ENCODE results near the gene URB2.
"Not testable (repeated sequence)": the region's sequence is repeated elsewhere in the genome, so short reads cannot be mapped to it uniquely, and the experiment has no call there.

Gene URB2

GRCh38 chr1:229614701-229615100 is 11.3 kb upstream of the URB2 start:
- TF ChIP-seq, protein P1, sequence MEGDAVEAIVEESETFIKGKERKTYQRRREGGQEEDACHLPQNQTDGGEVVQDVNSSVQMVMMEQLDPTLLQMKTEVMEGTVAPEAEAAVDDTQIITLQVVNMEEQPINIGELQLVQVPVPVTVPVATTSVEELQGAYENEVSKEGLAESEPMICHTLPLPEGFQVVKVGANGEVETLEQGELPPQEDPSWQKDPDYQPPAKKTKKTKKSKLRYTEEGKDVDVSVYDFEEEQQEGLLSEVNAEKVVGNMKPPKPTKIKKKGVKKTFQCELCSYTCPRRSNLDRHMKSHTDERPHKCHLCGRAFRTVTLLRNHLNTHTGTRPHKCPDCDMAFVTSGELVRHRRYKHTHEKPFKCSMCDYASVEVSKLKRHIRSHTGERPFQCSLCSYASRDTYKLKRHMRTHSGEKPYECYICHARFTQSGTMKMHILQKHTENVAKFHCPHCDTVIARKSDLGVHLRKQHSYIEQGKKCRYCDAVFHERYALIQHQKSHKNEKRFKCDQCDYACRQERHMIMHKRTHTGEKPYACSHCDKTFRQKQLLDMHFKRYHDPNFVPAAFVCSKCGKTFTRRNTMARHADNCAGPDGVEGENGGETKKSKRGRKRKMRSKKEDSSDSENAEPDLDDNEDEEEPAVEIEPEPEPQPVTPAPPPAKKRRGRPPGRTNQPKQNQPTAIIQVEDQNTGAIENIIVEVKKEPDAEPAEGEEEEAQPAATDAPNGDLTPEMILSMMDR (IDR thresholded peaks at IDR 0.05; ENCODE audit: insufficient read depth, low read depth, low read length, missing control alignments), result no peak
- no peak for DNase-seq (ENCODE audit: low read depth)

DNA sequence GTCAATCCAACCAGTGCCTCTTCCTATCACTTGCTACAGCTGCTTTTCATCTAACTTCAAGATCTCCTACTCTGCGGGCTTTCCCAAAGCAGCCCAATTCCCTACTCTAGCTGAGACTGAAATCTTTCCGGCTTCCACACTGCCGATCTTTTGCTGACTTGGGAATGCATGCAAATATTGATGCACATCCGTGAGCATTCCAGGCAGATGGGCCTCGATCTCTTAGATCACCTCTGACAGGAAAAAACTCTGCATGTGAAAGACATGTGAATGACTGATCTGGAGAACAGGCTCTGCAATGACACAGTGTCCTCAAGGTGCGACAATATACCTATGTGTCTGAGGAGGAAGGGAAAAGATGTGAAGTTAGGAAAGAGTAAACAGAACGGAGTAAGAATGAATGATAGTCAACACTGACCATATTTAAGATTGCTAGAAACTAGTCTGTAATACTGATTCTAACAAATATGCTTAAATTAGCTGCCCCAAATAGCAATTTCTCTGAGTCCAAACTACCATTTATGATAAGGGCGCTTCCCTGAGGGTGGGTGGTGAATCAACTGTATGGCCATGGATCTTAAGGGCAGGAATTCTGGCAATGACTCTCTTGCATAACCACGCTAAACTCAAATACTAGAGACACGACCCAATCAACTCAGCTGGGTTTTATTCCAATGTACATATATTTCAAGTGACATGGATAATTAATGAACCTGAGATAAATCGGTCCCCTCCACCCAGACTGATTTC is 8.5 kb upstream of the URB2 start:
- TF ChIP-seq, protein P1 (IDR thresholded peaks at IDR 0.05; ENCODE audit: insufficient read depth, low read depth, low read length, missing control alignments), result no peak
- no peak for DNase-seq (ENCODE audit: low read depth)
- no peak overlapping the region for H3K4me3 ChIP-seq (ENCODE audit: low read depth, low read length)

More at GRCh38 chr1:229614701-229615100, 11.3 kb upstream of the URB2 start:
- no peak overlapping the region for H3K4me3 ChIP-seq (ENCODE audit: low read depth, low read length)

DNA sequence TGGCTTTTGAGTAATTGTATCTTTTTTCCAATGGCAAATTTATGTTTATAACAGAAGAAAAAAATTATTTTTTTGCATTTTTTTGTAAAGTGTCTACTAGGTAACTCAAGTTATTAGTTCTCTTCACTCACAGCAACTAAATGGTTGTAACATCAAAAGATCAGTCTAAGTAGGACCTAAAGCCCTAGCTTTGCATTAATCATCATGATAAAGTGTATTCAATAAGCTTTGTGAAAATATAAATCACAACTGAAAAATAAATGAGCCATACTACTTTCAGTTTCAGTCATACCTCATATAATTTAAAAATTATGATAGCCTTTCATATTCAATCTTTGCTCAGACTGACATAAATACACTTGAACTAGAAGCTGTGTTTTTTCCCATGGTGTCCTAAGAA is 7.0 kb upstream of the URB2 start:
- TF ChIP-seq, protein P1 (IDR thresholded peaks at IDR 0.05; ENCODE audit: insufficient read depth, low read depth, low read length, missing control alignments), result no peak
- H3K4me3 ChIP-seq (ENCODE audit: low read depth, low read length), result no peak overlapping the region
- DNase-seq (ENCODE audit: low read depth), result no peak

- H3K4me3 ChIP-seq (ENCODE audit: low read depth, low read length), result no peak overlapping the region
- TF ChIP-seq, protein P1 (IDR thresholded peaks at IDR 0.05; ENCODE audit: insufficient read depth, low read depth, low read length, missing control alignments), result no peak
- no peak for DNase-seq (ENCODE audit: low read depth)
Observed at GRCh38 chr1:229619614-229620013, 6.4 kb upstream of the URB2 start.

DNA sequence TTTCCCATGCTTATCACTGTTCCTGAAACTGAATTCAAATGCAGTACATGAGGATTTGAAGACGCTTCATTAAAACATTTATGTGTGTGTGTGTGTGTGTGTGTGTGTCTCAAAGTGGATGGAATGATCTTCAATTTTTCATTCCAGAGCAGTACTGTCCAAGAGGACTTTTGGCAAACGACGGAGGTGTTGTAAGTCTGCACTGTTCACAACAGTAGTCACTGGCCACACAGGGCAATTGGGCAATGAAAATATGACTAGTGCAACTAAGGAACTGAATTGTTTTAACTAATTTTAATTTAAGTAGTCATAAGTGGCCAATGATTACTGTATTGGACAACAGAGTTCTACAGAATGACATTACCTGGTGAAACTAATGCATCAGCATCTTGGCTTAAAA is 5.2 kb upstream of the URB2 start:
- TF ChIP-seq, protein P1 (IDR thresholded peaks at IDR 0.05; ENCODE audit: insufficient read depth, low read depth, low read length, missing control alignments), result no peak
- DNase-seq (ENCODE audit: low read depth), result no peak
- no peak overlapping the region for H3K4me3 ChIP-seq (ENCODE audit: low read depth, low read length)

DNA sequence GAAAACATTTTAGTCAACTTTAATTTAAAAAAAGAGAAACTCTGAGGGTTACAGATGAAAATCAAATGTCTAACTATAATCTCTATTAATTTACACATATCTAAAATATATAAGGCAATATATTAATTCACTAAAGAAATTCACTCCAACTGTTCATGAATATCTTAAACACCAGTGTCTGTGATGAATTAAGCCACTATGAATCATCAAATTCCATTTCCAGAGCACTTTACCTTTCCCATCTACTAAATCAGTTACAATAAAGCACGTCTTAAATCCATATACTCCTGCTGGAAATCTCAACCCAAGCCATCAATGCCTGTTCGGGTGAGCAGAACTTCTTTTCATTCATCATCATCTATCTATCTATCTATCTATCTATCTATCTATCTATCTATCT is 4.4 kb upstream of the URB2 start:
- H3K4me3 ChIP-seq (ENCODE audit: low read depth, low read length), result no peak overlapping the region
- DNase-seq (ENCODE audit: low read depth), result no peak
- TF ChIP-seq, protein P1 (IDR thresholded peaks at IDR 0.05; ENCODE audit: insufficient read depth, low read depth, low read length, missing control alignments), result no peak

- not testable (repeated sequence) for H3K4me3 ChIP-seq (ENCODE audit: low read depth, low read length); DNase-seq (ENCODE audit: low read depth)
Observed at GRCh38 chr1:229622641-229623120, 3.4 kb upstream of the URB2 start.
